ENCODE results near the gene ZSCAN4. TPM values are rescaled to one million over a fixed set of nuclear protein-coding genes. Genes with fewer than 3 reads are reported as not detected.

The ZSCAN4 gene
- polyA plus RNA-seq, 1 donor from 2014 or later: not detected

DNA sequence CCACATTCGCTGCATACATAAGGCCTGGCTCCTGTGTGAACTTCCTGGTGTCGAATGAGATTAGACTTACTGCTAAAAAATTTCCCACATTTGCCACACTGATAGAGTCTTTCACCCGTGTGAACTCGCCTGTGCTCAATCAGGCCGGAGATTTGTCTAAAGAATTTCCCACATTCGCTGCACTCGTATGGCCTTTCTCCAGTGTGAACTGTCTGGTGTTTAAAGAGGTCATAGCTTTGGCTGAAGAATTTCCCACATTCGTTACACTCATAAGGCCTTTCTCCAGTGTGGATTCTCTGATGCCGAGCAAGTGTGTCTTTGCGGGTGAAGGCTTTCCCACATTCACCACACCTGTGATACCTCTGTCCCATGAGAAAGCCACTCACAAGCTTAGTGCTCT lies 52.1 kb downstream of the ZSCAN4 start:
- H3K79me2 ChIP-seq (replicated peaks; ENCODE audit: insufficient read depth, low read length): no peaks in the 10 kb centered on the region
- H3K36me3 ChIP-seq (ENCODE audit: insufficient read depth, low read length): peaks cover 13% of the 10 kb centered on the region

More for the DNA sequence above, 52.1 kb downstream of the ZSCAN4 start:
- no peaks in the 10 kb centered on the region for H3K9me2 ChIP-seq (ENCODE audit: insufficient read depth, low read length)
- H3K27ac ChIP-seq (ENCODE audit: low read length): no peak overlapping the region
- no peaks in the 10 kb centered on the region for H3K27me3 ChIP-seq (ENCODE audit: insufficient read depth, low read depth, low read length)
- no peaks in the 10 kb centered on the region for H3K9me3 ChIP-seq (ENCODE audit: low read length)
- no peak overlapping the region for H2AFZ ChIP-seq (ENCODE audit: low read depth, low read length)
- H3K9ac ChIP-seq (ENCODE audit: low read length): no peak overlapping the region
- no peaks in the 10 kb centered on the region for H4K20me1 ChIP-seq (ENCODE audit: insufficient read depth)
- H3K4me2 ChIP-seq (ENCODE audit: low read length): no peak overlapping the region
- H3K4me3 ChIP-seq (ENCODE audit: low read length): no peak overlapping the region
- TF ChIP-seq, protein P1, sequence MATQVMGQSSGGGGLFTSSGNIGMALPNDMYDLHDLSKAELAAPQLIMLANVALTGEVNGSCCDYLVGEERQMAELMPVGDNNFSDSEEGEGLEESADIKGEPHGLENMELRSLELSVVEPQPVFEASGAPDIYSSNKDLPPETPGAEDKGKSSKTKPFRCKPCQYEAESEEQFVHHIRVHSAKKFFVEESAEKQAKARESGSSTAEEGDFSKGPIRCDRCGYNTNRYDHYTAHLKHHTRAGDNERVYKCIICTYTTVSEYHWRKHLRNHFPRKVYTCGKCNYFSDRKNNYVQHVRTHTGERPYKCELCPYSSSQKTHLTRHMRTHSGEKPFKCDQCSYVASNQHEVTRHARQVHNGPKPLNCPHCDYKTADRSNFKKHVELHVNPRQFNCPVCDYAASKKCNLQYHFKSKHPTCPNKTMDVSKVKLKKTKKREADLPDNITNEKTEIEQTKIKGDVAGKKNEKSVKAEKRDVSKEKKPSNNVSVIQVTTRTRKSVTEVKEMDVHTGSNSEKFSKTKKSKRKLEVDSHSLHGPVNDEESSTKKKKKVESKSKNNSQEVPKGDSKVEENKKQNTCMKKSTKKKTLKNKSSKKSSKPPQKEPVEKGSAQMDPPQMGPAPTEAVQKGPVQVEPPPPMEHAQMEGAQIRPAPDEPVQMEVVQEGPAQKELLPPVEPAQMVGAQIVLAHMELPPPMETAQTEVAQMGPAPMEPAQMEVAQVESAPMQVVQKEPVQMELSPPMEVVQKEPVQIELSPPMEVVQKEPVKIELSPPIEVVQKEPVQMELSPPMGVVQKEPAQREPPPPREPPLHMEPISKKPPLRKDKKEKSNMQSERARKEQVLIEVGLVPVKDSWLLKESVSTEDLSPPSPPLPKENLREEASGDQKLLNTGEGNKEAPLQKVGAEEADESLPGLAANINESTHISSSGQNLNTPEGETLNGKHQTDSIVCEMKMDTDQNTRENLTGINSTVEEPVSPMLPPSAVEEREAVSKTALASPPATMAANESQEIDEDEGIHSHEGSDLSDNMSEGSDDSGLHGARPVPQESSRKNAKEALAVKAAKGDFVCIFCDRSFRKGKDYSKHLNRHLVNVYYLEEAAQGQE (IDR thresholded peaks at IDR 0.05; ENCODE audit: borderline replicate concordance): no peak
- TF ChIP-seq, protein P2, sequence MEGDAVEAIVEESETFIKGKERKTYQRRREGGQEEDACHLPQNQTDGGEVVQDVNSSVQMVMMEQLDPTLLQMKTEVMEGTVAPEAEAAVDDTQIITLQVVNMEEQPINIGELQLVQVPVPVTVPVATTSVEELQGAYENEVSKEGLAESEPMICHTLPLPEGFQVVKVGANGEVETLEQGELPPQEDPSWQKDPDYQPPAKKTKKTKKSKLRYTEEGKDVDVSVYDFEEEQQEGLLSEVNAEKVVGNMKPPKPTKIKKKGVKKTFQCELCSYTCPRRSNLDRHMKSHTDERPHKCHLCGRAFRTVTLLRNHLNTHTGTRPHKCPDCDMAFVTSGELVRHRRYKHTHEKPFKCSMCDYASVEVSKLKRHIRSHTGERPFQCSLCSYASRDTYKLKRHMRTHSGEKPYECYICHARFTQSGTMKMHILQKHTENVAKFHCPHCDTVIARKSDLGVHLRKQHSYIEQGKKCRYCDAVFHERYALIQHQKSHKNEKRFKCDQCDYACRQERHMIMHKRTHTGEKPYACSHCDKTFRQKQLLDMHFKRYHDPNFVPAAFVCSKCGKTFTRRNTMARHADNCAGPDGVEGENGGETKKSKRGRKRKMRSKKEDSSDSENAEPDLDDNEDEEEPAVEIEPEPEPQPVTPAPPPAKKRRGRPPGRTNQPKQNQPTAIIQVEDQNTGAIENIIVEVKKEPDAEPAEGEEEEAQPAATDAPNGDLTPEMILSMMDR (IDR thresholded peaks at IDR 0.05; ENCODE audit: poor library complexity, severe bottlenecking): no peak
- TF ChIP-seq MXI1 (conservative IDR thresholded peaks at IDR 0.05; ENCODE audit: poor library complexity, severe bottlenecking) (no peak), EZH2 (IDR thresholded peaks at IDR 0.05; ENCODE audit: borderline replicate concordance, insufficient read depth, low read length, poor library complexity, severe bottlenecking) (no peak), POLR2AphosphoS5 (IDR thresholded peaks at IDR 0.05) (no peak), EP300 (conservative IDR thresholded peaks at IDR 0.05; ENCODE audit: poor library complexity, severe bottlenecking) (no peak), RAD21 (conservative IDR thresholded peaks at IDR 0.05) (no peak), TAF1 (IDR thresholded peaks at IDR 0.05; ENCODE audit: low read depth) (no peak), SMC3 (conservative IDR thresholded peaks at IDR 0.05; ENCODE audit: poor library complexity) (no peak)
- H3F3A ChIP-seq (ENCODE audit: insufficient read depth, low read length, poor library complexity, severe bottlenecking): no peaks in the 10 kb centered on the region

Other genes starting within 250 kb of the ZSCAN4 start
- 22.1 and 24.2 TPM in 2 replicates for gene ZNF749, start 233.6 kb upstream of the ZSCAN4 start, polyA plus RNA-seq
- 5.4 and 6.2 TPM in 2 replicates for gene VN1R1, start 211.8 kb upstream of the ZSCAN4 start, polyA plus RNA-seq
- 24.0 and 29.7 TPM in 2 replicates for gene ZNF772, start 191.4 kb upstream of the ZSCAN4 start, polyA plus RNA-seq
- gene ZNF419, start 181.2 kb upstream of the ZSCAN4 start, polyA plus RNA-seq: 34.5 and 46.3 TPM in 2 replicates
- gene ZNF773, start 169.0 kb upstream of the ZSCAN4 start, polyA plus RNA-seq: 17.2 and 23.3 TPM in 2 replicates
- gene ZNF549, start 141.6 kb upstream of the ZSCAN4 start, polyA plus RNA-seq: 17.9 and 24.0 TPM in 2 replicates
- 21.5 and 21.9 TPM in 2 replicates for gene ZNF550, start 109.1 kb upstream of the ZSCAN4 start, polyA plus RNA-seq
- 6.3 and 6.4 TPM in 2 replicates for gene ZNF416, start 90.0 kb upstream of the ZSCAN4 start, polyA plus RNA-seq
- 19.4 and 25.2 TPM in 2 replicates for gene ZIK1, start 84.8 kb upstream of the ZSCAN4 start, polyA plus RNA-seq
- gene ZNF530, start 69.0 kb upstream of the ZSCAN4 start, polyA plus RNA-seq: 10.2 and 11.6 TPM in 2 replicates
- 34.1 and 40.7 TPM in 2 replicates for gene ZNF134, start 54.7 kb upstream of the ZSCAN4 start, polyA plus RNA-seq
- 47.6 and 53.0 TPM in 2 replicates for gene ZNF211, start 35.8 kb upstream of the ZSCAN4 start, polyA plus RNA-seq
- 9.3 and 16.1 TPM in 2 replicates for gene ZNF551, start 13.0 kb downstream of the ZSCAN4 start, polyA plus RNA-seq
- gene ZNF154, start 40.3 kb downstream of the ZSCAN4 start, polyA plus RNA-seq: 25.1 and 25.5 TPM in 2 replicates
- 14.8 and 26.2 TPM in 2 replicates for gene ZNF671, start 58.7 kb downstream of the ZSCAN4 start, polyA plus RNA-seq
- 54.7 and 62.3 TPM in 2 replicates for gene ZNF776, start 77.9 kb downstream of the ZSCAN4 start, polyA plus RNA-seq
- 22.0 and 23.7 TPM in 2 replicates for gene ZNF586, start 100.7 kb downstream of the ZSCAN4 start, polyA plus RNA-seq
- 6.0 and 8.8 TPM in 2 replicates for gene ZNF552, start 146.0 kb downstream of the ZSCAN4 start, polyA plus RNA-seq
- 5.7 and 6.7 TPM in 2 replicates for gene ZNF587B, start 161.4 kb downstream of the ZSCAN4 start, polyA plus RNA-seq
- gene ZNF587, start 180.9 kb downstream of the ZSCAN4 start, polyA plus RNA-seq: 16.8 and 23.3 TPM in 2 replicates
- 12.4 and 17.7 TPM in 2 replicates for gene ZNF814, start 220.1 kb downstream of the ZSCAN4 start, polyA plus RNA-seq
- 21.7 and 25.0 TPM in 2 replicates for gene ZNF417, start 247.7 kb downstream of the ZSCAN4 start, polyA plus RNA-seq